Gastroesophageal sphincter (tissue), 3 donors: Measurements from ENCODE around the gene GNPTG.

Experiments
- CTCF ChIP-seq, 4 experiments: fragments of 200-600 bp in 2 of 4; fragments of 450-650 bp in 2 of 4; sonication (generic) in 1 of 4; IDR thresholded peaks; one replicate each; pipeline ENCODE4 v1.5.1; 2017 to 2019; ENCODE audit warnings: antibody characterized with exemption in 4 of 4, mild to moderate bottlenecking in 2 of 4, moderate library complexity in 2 of 4
- EP300 ChIP-seq: sonication (generic); formaldehyde crosslinking; IDR thresholded peaks from one replicate; pipeline ENCODE4 v1.6.1; 2017; ENCODE audit warnings: antibody characterized with exemption, mild to moderate bottlenecking
- POLR2A ChIP-seq, 2 donors: fragments of 450-650 bp; IDR thresholded peaks; one replicate each; pipeline ENCODE4 v1.6.1; 2017; ENCODE audit warnings: antibody characterized with exemption in 2 of 2, mild to moderate bottlenecking in 2 of 2, moderate library complexity in 1 of 2

DNA sequence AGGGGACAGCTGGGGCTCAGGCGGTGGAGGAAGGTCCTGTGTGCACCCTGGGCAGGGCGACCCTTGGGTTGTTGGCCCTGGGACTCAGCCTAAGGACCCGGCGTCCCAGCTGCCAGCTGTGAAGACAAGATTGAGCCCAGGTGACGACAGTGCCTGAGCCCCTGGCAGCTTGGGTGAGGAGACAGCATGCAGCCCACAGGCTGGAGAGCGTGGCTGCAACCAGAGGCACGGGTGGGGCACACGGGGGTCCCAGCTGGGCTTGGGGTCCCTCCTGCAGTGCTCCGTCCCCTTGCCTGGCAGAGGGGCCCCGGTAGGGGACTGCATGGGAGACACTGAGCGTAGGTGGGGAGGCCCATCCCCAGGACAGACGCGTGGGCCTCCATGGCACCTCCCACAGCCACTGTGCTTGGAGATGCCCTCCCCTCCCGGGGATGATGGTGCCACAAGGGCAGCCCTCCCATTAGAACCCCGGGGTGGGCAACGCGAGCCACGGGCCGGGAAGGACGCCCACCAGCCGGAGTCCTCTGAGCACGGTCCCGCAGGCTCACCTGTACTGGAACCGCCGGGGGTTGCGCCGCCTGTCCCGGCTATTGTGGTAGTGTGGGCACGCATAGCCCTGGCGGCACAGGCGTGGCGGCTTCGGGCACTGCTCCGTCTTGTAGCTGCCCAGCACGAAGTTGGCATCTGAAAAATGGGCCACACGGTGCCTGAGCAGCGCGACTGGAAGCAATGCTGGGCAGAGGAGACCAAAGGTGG is 47.3 kb downstream of the GNPTG start:
- no peak for TF ChIP-seq CTCF (IDR thresholded peaks at IDR 0.05)
- no peak for TF ChIP-seq EP300
- no peak for TF ChIP-seq POLR2A (IDR thresholded peaks at IDR 0.05)
